ENCODE measurements around the gene KRT15.

DNA sequence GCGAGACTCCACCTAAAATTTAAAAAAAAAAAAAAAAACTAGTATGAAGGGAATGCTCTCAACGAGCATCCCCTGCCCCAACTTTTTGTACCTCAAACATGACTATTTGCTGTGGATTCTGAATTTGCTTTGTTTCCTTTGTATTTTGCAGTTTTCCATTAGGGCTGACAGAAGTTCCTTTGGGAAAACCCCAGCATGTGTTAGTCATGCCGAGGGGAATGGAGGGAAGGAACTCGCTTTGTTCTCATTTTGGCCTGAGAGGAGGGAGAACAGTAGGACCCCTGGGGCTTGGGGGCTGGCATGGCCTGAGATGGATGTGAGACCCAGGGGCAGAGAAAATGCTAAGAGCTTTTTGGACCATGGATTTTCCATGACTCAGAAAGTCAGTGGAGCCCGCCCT, 32.7 kb upstream of the KRT15 start:
- TF ChIP-seq CEBPG (CRISPR knock-in tag; IDR thresholded peaks at IDR 0.05): no peak
- no peak for TF ChIP-seq CEBPG (tag; conservative IDR thresholded peaks at IDR 0.05 in 1 of 2, IDR thresholded peaks at IDR 0.05 in 1 of 2)
- TF ChIP-seq, protein P1, sequence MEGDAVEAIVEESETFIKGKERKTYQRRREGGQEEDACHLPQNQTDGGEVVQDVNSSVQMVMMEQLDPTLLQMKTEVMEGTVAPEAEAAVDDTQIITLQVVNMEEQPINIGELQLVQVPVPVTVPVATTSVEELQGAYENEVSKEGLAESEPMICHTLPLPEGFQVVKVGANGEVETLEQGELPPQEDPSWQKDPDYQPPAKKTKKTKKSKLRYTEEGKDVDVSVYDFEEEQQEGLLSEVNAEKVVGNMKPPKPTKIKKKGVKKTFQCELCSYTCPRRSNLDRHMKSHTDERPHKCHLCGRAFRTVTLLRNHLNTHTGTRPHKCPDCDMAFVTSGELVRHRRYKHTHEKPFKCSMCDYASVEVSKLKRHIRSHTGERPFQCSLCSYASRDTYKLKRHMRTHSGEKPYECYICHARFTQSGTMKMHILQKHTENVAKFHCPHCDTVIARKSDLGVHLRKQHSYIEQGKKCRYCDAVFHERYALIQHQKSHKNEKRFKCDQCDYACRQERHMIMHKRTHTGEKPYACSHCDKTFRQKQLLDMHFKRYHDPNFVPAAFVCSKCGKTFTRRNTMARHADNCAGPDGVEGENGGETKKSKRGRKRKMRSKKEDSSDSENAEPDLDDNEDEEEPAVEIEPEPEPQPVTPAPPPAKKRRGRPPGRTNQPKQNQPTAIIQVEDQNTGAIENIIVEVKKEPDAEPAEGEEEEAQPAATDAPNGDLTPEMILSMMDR (IDR thresholded peaks at IDR 0.05 in 2 of 3, conservative IDR thresholded peaks at IDR 0.05 in 1 of 3; ENCODE audit: insufficient read depth in 2 of 3, low read depth in 1 of 3, low read length in 3 of 3): no peak
- no peak for TF ChIP-seq PHF20 (IDR thresholded peaks at IDR 0.05; ENCODE audit: partially characterized antibody)
- TF ChIP-seq, protein P2, sequence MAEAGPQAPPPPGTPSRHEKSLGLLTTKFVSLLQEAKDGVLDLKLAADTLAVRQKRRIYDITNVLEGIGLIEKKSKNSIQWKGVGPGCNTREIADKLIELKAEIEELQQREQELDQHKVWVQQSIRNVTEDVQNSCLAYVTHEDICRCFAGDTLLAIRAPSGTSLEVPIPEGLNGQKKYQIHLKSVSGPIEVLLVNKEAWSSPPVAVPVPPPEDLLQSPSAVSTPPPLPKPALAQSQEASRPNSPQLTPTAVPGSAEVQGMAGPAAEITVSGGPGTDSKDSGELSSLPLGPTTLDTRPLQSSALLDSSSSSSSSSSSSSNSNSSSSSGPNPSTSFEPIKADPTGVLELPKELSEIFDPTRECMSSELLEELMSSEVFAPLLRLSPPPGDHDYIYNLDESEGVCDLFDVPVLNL (CRISPR knock-in tag; IDR thresholded peaks at IDR 0.05; ENCODE audit: low read depth): no peak
- no peak for TF ChIP-seq POLR2A (conservative IDR thresholded peaks at IDR 0.05)
- TF ChIP-seq KLF10 (CRISPR knock-in tag; IDR thresholded peaks at IDR 0.05): no peak
- no peak for TF ChIP-seq ZKSCAN1 (IDR thresholded peaks at IDR 0.05; ENCODE audit: low read depth, low read length)
- TF ChIP-seq, protein P3, sequence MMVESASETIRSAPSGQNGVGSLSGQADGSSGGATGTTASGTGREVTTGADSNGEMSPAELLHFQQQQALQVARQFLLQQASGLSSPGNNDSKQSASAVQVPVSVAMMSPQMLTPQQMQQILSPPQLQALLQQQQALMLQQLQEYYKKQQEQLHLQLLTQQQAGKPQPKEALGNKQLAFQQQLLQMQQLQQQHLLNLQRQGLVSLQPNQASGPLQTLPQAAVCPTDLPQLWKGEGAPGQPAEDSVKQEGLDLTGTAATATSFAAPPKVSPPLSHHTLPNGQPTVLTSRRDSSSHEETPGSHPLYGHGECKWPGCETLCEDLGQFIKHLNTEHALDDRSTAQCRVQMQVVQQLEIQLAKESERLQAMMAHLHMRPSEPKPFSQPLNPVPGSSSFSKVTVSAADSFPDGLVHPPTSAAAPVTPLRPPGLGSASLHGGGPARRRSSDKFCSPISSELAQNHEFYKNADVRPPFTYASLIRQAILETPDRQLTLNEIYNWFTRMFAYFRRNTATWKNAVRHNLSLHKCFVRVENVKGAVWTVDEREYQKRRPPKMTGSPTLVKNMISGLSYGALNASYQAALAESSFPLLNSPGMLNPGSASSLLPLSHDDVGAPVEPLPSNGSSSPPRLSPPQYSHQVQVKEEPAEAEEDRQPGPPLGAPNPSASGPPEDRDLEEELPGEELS (CRISPR knock-in tag; IDR thresholded peaks at IDR 0.05; ENCODE audit: borderline replicate concordance): no peak
